Kidney (tissue), 14 donors: ENCODE data around the gene SEMA5A. TPM values are rescaled to one million over a fixed set of nuclear protein-coding genes. Genes with fewer than 3 reads are reported as not detected.
A peak's percentile ranks its signal among the peaks of the same experiment; 100 is the strongest.

Source experiments
- DNase-seq, 5 donors: peaks; one replicate each; pipeline ENCODE4 v3.0.0-alpha.2; 2013 to 2020
- FAIRE-seq: peaks from 2 replicates; lab custom pipeline; 2012; peaks lifted over from hg19 to GRCh38; lab: Jason Lieb, UNC
- H3K27ac ChIP-seq, 2 donors: one replicate each; pipeline ENCODE4 v1.7.0; 2013; ENCODE audit warnings: low read depth in 2 of 2, low read length in 2 of 2, inconsistent platforms in 1 of 2
- H3K27me3 ChIP-seq: one replicate; pipeline ENCODE4 v1.7.1; 2013; ENCODE audit warnings: low read length, inconsistent platforms; ENCODE audit not compliant: control insufficient read depth, insufficient read depth
- H3K36me3 ChIP-seq, 3 donors: one replicate each; pipeline versions ENCODE4 v1.7.0 to v1.7.1; 2013; ENCODE audit warnings: low read length in 3 of 3, control low read depth in 1 of 3, inconsistent platforms in 1 of 3; ENCODE audit not compliant: insufficient read depth in 3 of 3, control insufficient read depth in 2 of 3
- H3K4me1 ChIP-seq, 3 donors: one replicate each; pipeline versions ENCODE4 v1.7.0 to v1.7.1; 2013; ENCODE audit warnings: low read length in 3 of 3, inconsistent platforms in 1 of 3, low read depth in 1 of 3; ENCODE audit not compliant: control insufficient read depth in 2 of 3, insufficient read depth in 2 of 3
- H3K4me3 ChIP-seq, 3 donors: one replicate each; pipeline versions ENCODE4 v1.7.0 to v1.8.1; 2013; ENCODE audit warnings: low read length in 3 of 3, control low read depth in 1 of 3, inconsistent platforms in 1 of 3
- H3K9ac ChIP-seq, 3 donors: one replicate each; pipeline versions ENCODE4 v1.7.0 to v1.7.1; 2013; ENCODE audit warnings: low read length in 3 of 3, control low read depth in 1 of 3, inconsistent platforms in 1 of 3
- H3K9me3 ChIP-seq, 3 donors: one replicate each; pipeline versions ENCODE4 v1.7.0 to v1.7.1; 2013; ENCODE audit warnings: low read length in 3 of 3, control low read depth in 1 of 3, inconsistent platforms in 1 of 3; ENCODE audit not compliant: control insufficient read depth in 2 of 3, insufficient read depth in 1 of 3
- CTCF ChIP-seq: IDR thresholded peaks from 3 replicates; pipeline ENCODE4 v1.5.1; 2012; ENCODE audit warnings: mild to moderate bottlenecking, moderate library complexity, borderline replicate concordance; ENCODE audit not compliant: insufficient read depth; ENCODE audit errors: extremely low read depth
- intact Hi-C: fragments of 100-400 bp; cut with DNase I; formaldehyde crosslinking; loops from one replicate; pipeline ENCODE4 v1.11.1; 2022
- polyA plus RNA-seq: library from polyadenylated mRNA; stranded (reverse); fragments of 350-450 nt; fragmentation: Illumina TruSeq; extraction: RNeasy Lipid Tissue Mini Kit (QIAGEN cat#74804); gene quantifications from one replicate; pipeline ENCODE4 v1.2.3, GENCODE V29; 2014; ENCODE audit warnings: low read depth, low replicate concordance; ENCODE audit not compliant: insufficient read depth
- total RNA-seq: library from RNA; stranded (reverse); fragmentation: NEBNext Ultra II Directional; extraction: Animal tissue kit (Norgen Biotek cat#: 25700); gene quantifications from one replicate; pipeline ENCODE4 v1.2.1, GENCODE V29; 2021
- donor health status: control.
- donor health status: control.
- donor health status: control.
- donor health status: control.
- donor health status: control.
- donor health status: DM: yes; HTN: yes; CAD: no.
- donor health status: Normal renal cell carcinoma (clear cell type).

SEMA5A gene
- total and polyA plus RNA-seq, 2 donors from 2014 or later: 7.9 to 23.3 TPM

DNA sequence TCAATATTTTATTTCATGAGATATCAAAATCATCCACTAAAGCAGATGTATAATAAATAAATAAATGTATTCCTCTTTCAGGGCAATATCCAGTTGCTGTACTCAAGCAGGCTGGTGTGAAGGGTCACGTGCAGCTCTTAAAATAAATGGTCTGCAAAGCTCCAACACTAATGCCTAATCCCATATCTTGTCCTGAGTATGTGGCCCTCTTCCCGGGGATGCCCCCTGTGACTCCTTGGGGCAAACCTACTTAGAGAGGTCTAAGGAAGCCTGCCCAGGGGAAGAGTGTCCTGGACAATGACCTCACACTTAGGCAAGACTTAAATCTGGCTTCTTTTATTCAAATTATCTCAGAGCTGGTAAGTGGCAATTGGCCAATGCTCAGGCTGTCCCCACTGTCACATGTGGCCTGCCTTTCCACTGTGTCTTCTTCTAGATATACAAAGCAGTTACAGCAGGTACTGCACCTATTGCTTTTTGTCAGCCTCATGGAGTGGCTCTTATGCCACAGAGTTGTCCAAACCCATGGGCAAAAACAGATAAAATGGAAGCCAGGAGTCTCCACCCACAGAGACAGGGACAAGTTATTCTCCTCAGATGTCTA lies 55.3 kb downstream of the SEMA5A start:
- Histone ChIP-seq H3K27ac (no peak overlapping the region), H3K9me3 (no peaks in the 10 kb centered on the region), H3K4me3 (no peak overlapping the region), H3K4me1 (no peaks in the 10 kb centered on the region), H3K27me3 (no peaks in the 10 kb centered on the region), H3K36me3 (no peaks in the 10 kb centered on the region), H3K9ac (no peak overlapping the region)
- DNase-seq: no peak
- FAIRE-seq: no peak
- TF ChIP-seq CTCF: no peak
- intact Hi-C loops: no loop called here

- Histone ChIP-seq H3K4me1 (peaks cover 0 to 2% (median 0%) of the 10 kb centered on the region in 3 donors), H3K9me3 (no peaks in the 10 kb centered on the region), H3K9ac (no peak overlapping the region), H3K27me3 (no peaks in the 10 kb centered on the region), H3K27ac (no peak overlapping the region), H3K36me3 (no peaks in the 10 kb centered on the region), H3K4me3 (no peak overlapping the region)
- TF ChIP-seq CTCF: no peak
- peak in 1 of 5 donors; percentile 10 for DNase-seq
- no peak for FAIRE-seq
- intact Hi-C loops: no loop called here
These were observed 62.1 kb downstream of the SEMA5A start for GRCh38 chr5:9483779-9484178.

DNA sequence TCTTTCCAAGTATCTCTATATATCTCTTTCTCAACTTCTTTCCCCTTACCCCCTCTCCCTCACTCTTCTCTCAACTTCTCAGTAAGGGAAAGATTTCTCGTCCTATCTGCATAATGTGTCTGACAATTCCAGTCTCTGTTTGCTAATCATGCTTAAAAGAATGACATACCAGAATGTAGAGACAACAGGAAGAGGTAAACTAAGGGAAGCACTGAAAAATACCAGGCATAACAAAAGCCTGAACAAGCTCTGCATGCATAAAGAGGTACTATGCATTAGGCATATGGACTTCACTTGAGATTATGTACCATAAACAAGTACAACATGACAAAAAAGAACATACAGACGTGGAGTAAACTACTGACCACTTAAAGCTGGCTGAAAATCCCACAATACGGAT lies 62.6 kb downstream of the SEMA5A start:
- Histone ChIP-seq H3K36me3 (no peaks in the 10 kb centered on the region), H3K27me3 (no peaks in the 10 kb centered on the region), H3K4me1 (peaks cover 0 to 2% (median 0%) of the 10 kb centered on the region in 3 donors), H3K9me3 (peaks cover 0 to under 1% (median 0%) of the 10 kb centered on the region in 3 donors), H3K9ac (no peak overlapping the region), H3K27ac (no peak overlapping the region), H3K4me3 (no peak overlapping the region)
- DNase-seq (no peak), FAIRE-seq (no peak)
- intact Hi-C loops: no loop called here
- TF ChIP-seq CTCF: no peak

- FAIRE-seq: no peak
- H3K27ac ChIP-seq: no peak overlapping the region
- H3K4me1 ChIP-seq: peaks cover 0 to 2% (median 0%) of the 10 kb centered on the region in 3 donors
- TF ChIP-seq CTCF: no peak
- H3K4me3 ChIP-seq: no peak overlapping the region
- H3K9ac ChIP-seq: no peak overlapping the region
- H3K36me3 ChIP-seq: no peaks in the 10 kb centered on the region
- intact Hi-C loops: no loop called here
- H3K9me3 ChIP-seq: peaks cover 0 to 9% (median 0%) of the 10 kb centered on the region in 3 donors
- no peaks in the 10 kb centered on the region for H3K27me3 ChIP-seq
- no peak for DNase-seq
These were observed 63.5 kb downstream of the SEMA5A start for GRCh38 chr5:9482381-9482780.
